ENCODE data around the gene ITPR2.
A peak's percentile ranks its signal among the peaks of the same experiment; 100 is the strongest.
"Not testable (repeated sequence)": the region's sequence is repeated elsewhere in the genome, so short reads cannot be mapped to it uniquely, and the experiment has no call there.

The ITPR2 gene

GRCh38 chr12:26832822-26833742 lies at the start of gene ITPR2:
Gene ITPR2, minus strand, starts transcription at chr12:26833194. Its CDS starts 413 bp downstream, at chr12:26832781.
- DNase-seq (ENCODE audit: low read depth, low spot score): peak; percentile 83

GRCh38 chr12:26880625-26881024 lies 47.6 kb upstream of the ITPR2 start:
- DNase-seq (ENCODE audit: low read depth, low spot score): no peak

GRCh38 chr12:26878661-26879119 lies 45.7 kb upstream of the ITPR2 start:
- DNase-seq (ENCODE audit: low read depth, low spot score): no peak

- DNase-seq (ENCODE audit: low read depth, low spot score): no peak
These were observed 41.7 kb upstream of the ITPR2 start for GRCh38 chr12:26874501-26875296.

GRCh38 chr12:26872625-26873024 lies 39.6 kb upstream of the ITPR2 start:
- DNase-seq (ENCODE audit: low read depth, low spot score): no peak

GRCh38 chr12:26871985-26872384 lies 39.0 kb upstream of the ITPR2 start:
- DNase-seq (ENCODE audit: low read depth, low spot score): no peak

- no peak for DNase-seq (ENCODE audit: low read depth, low spot score)
These were observed 37.8 kb upstream of the ITPR2 start for GRCh38 chr12:26870491-26871419.

- no peak for DNase-seq (ENCODE audit: low read depth, low spot score)
These were observed 37.0 kb upstream of the ITPR2 start for GRCh38 chr12:26869908-26870459.

- DNase-seq (ENCODE audit: low read depth, low spot score): no peak
These were observed 36.1 kb upstream of the ITPR2 start for GRCh38 chr12:26869104-26869494.

- no peak for DNase-seq (ENCODE audit: low read depth, low spot score)
These were observed 35.6 kb upstream of the ITPR2 start for GRCh38 chr12:26868447-26869103.

GRCh38 chr12:26867080-26867479 lies 34.1 kb upstream of the ITPR2 start:
- DNase-seq (ENCODE audit: low read depth, low spot score): no peak

GRCh38 chr12:26863515-26863914 lies 30.5 kb upstream of the ITPR2 start:
- no peak for DNase-seq (ENCODE audit: low read depth, low spot score)

- not testable (repeated sequence) for DNase-seq (ENCODE audit: low read depth, low spot score)
These were observed 29.8 kb upstream of the ITPR2 start for GRCh38 chr12:26862787-26863186.

- DNase-seq (ENCODE audit: low read depth, low spot score): no peak
These were observed 28.7 kb upstream of the ITPR2 start for GRCh38 chr12:26861690-26862089.

- DNase-seq (ENCODE audit: low read depth, low spot score): no peak
These were observed 24.6 kb upstream of the ITPR2 start for GRCh38 chr12:26857465-26858176.

GRCh38 chr12:26855337-26855736 lies 22.3 kb upstream of the ITPR2 start:
- DNase-seq (ENCODE audit: low read depth, low spot score): no peak

- no peak for DNase-seq (ENCODE audit: low read depth, low spot score)
These were observed 21.0 kb upstream of the ITPR2 start for GRCh38 chr12:26854031-26854390.

- DNase-seq (ENCODE audit: low read depth, low spot score): peak; percentile 54
These were observed 20.5 kb upstream of the ITPR2 start for GRCh38 chr12:26853303-26854030.
